Hepatocyte (in vitro differentiated cells): ENCODE data around the gene PIEZO1. TPM values are rescaled to one million over a fixed set of nuclear protein-coding genes. Genes with fewer than 3 reads are reported as not detected.
A peak's percentile ranks its signal among the peaks of the same experiment; 100 is the strongest.

ENCODE experiments used
- DNase-seq: peaks from one replicate; pipeline ENCODE4 v3.0.0-alpha.2; 2016; ENCODE audit warnings: low spot score
- H2AFZ ChIP-seq: fragments of 200-600 bp; sonication (generic); 2 replicates; pipeline ENCODE4 v1.6.0; 2016; ENCODE audit warnings: antibody characterized with exemption, mild to moderate bottlenecking
- H3K27ac ChIP-seq: fragments of 200-600 bp; sonication (generic); 2 replicates; pipeline ENCODE4 v1.5.1; 2016; ENCODE audit warnings: mild to moderate bottlenecking
- H3K27me3 ChIP-seq: fragments of 200-600 bp; sonication (generic); 2 replicates; pipeline ENCODE4 v1.6.1; 2016
- H3K36me3 ChIP-seq: fragments of 200-600 bp; sonication (generic); replicated peaks from 2 replicates; pipeline ENCODE4 v1.5.1; 2016; ENCODE audit warnings: low read depth; ENCODE audit not compliant: insufficient read depth
- H3K4me1 ChIP-seq: fragments of 200-600 bp; sonication (generic); 2 replicates; pipeline ENCODE4 v1.5.1; 2016; ENCODE audit warnings: mild to moderate bottlenecking, moderate library complexity; ENCODE audit not compliant: insufficient read depth
- H3K4me2 ChIP-seq: fragments of 200-600 bp; sonication (generic); 2 replicates; pipeline ENCODE4 v1.6.0; 2016
- H3K4me3 ChIP-seq: fragments of 200-600 bp; sonication (generic); 2 replicates; pipeline ENCODE4 v1.5.1; 2016; ENCODE audit warnings: mild to moderate bottlenecking
- H3K79me2 ChIP-seq: fragments of 200-600 bp; sonication (generic); 2 replicates; pipeline ENCODE4 v1.6.0; 2017; ENCODE audit warnings: mild to moderate bottlenecking
- H3K9me2 ChIP-seq: fragments of 200-600 bp; sonication (generic); replicated peaks from 2 replicates; pipeline ENCODE4 v1.6.0; 2017; ENCODE audit warnings: mild to moderate bottlenecking; ENCODE audit not compliant: insufficient read depth
- H3K9me3 ChIP-seq: fragments of 200-600 bp; sonication (generic); 2 replicates; pipeline ENCODE4 v1.5.1; 2016; ENCODE audit warnings: low read depth, mild to moderate bottlenecking
- H4K20me1 ChIP-seq: fragments of 200-600 bp; sonication (generic); 2 replicates; pipeline ENCODE4 v1.6.0; 2016; ENCODE audit warnings: mild to moderate bottlenecking; ENCODE audit not compliant: insufficient read depth, poor library complexity, severe bottlenecking
- CTCF ChIP-seq: fragments of 200-600 bp; sonication (generic); IDR thresholded peaks from 2 replicates; pipeline ENCODE4 v1.5.1; 2016; ENCODE audit warnings: antibody characterized with exemption, mild to moderate bottlenecking; ENCODE audit not compliant: poor library complexity
- EZH2 ChIP-seq: fragments of 200-600 bp; sonication (generic); IDR thresholded peaks from 2 replicates; pipeline ENCODE4 v1.6.1; 2016; ENCODE audit warnings: antibody characterized with exemption, mild to moderate bottlenecking, borderline replicate concordance
- EZH2phosphoT487 ChIP-seq: fragments of 200-600 bp; sonication (generic); IDR thresholded peaks from one replicate; pipeline ENCODE4 v1.6.1; 2018; ENCODE audit warnings: antibody characterized with exemption, mild to moderate bottlenecking, low read depth, moderate library complexity; ENCODE audit not compliant: unreplicated experiment, severe bottlenecking
- WGBS: methylation state at CpG from one replicate; pipeline ENCODE4 v1.1.6; 2016; ENCODE audit warnings: low lambda C conversion rate; ENCODE audit errors: missing lambda C conversion rate; 5-methylcytosine and 5-hydroxymethylcytosine counted together
- polyA plus RNA-seq: library from polyadenylated mRNA; unstranded; fragments of >200 nt; fragmentation: Nextera tagmentation; extraction: Ambion mirVana; gene quantifications from 2 replicates; pipeline ENCODE4 v1.2.1, GENCODE V29; 2016
- total RNA-seq: library from RNA; depleted of rRNA; stranded (reverse); fragments of >200 nt; gene quantifications from 2 replicates; pipeline ENCODE4 v1.2.3, GENCODE V29; 2014

PIEZO1 gene
- total and polyA plus RNA-seq, 2 experiments from 2014 or later: 70.6 to 77.0 TPM

- peaks cover 37% of the 10 kb centered on the region for H3K4me1 ChIP-seq
- H3K4me2 ChIP-seq: no peak overlapping the region
- H3K4me3 ChIP-seq: no peak overlapping the region
- no peak overlapping the region for H2AFZ ChIP-seq
- DNase-seq: no peak
- H4K20me1 ChIP-seq: peaks cover 1% of the 10 kb centered on the region
- H3K27ac ChIP-seq: no peak overlapping the region
- TF ChIP-seq EZH2phosphoT487 (no peak), CTCF (no peak)
- peaks cover 29% of the 10 kb centered on the region for H3K79me2 ChIP-seq
- WGBS: 94% methylated on average over 5 of the region's 11 CpGs
- no peaks in the 10 kb centered on the region for H3K27me3 ChIP-seq
- H3K9me3 ChIP-seq: no peaks in the 10 kb centered on the region
- H3K36me3 ChIP-seq: no peaks in the 10 kb centered on the region
- no peaks in the 10 kb centered on the region for H3K9me2 ChIP-seq
Measured at GRCh38 chr16:88761143-88761534, 23.9 kb downstream of the PIEZO1 start.

GRCh38 chr16:88760424-88761142 is 24.4 kb downstream of the PIEZO1 start:
- no peak overlapping the region for H3K4me3 ChIP-seq
- peaks cover 1% of the 10 kb centered on the region for H4K20me1 ChIP-seq
- no peak overlapping the region for H3K4me2 ChIP-seq
- no peak for TF ChIP-seq EZH2
- TF ChIP-seq EZH2phosphoT487: no peak
- no peak for TF ChIP-seq CTCF
- H3K36me3 ChIP-seq: no peaks in the 10 kb centered on the region
- no peaks in the 10 kb centered on the region for H3K9me3 ChIP-seq
- no peaks in the 10 kb centered on the region for H3K9me2 ChIP-seq
- peaks cover 25% of the 10 kb centered on the region for H3K79me2 ChIP-seq
- peak overlapping the region; percentile 23 for H3K27ac ChIP-seq
- H3K27me3 ChIP-seq: no peaks in the 10 kb centered on the region
- DNase-seq: no peak
- 83% methylated on average over 21 of the region's 24 CpGs for WGBS
- H2AFZ ChIP-seq: no peak overlapping the region
- peaks cover 39% of the 10 kb centered on the region for H3K4me1 ChIP-seq

- no peaks in the 10 kb centered on the region for H3K27me3 ChIP-seq
- H3K36me3 ChIP-seq: no peaks in the 10 kb centered on the region
- no peak overlapping the region for H2AFZ ChIP-seq
- no peaks in the 10 kb centered on the region for H3K9me3 ChIP-seq
- peaks cover 25% of the 10 kb centered on the region for H3K79me2 ChIP-seq
- DNase-seq: no peak
- H3K9me2 ChIP-seq: no peaks in the 10 kb centered on the region
- peak overlapping the region; percentile 23 for H3K27ac ChIP-seq
- TF ChIP-seq EZH2: no peak
- no peak for TF ChIP-seq CTCF
- no peak for TF ChIP-seq EZH2phosphoT487
- peaks cover 40% of the 10 kb centered on the region for H3K4me1 ChIP-seq
- H3K4me3 ChIP-seq: no peak overlapping the region
- peaks cover 7% of the 10 kb centered on the region for H4K20me1 ChIP-seq
- H3K4me2 ChIP-seq: peak overlapping the region; percentile 37
- WGBS: 91% methylated on average over 20 of the region's 22 CpGs
Measured at GRCh38 chr16:88759976-88760350, 25.1 kb downstream of the PIEZO1 start.
